HG02870 (cell line): ENCODE results near the gene SPDYE4.
A peak's percentile ranks its signal among the peaks of the same experiment; 100 is the strongest.
"Not testable (repeated sequence)": the region's sequence is repeated elsewhere in the genome, so short reads cannot be mapped to it uniquely, and the experiment has no call there.

Experiments used
- ATAC-seq: cut with Tn5 transposase; IDR thresholded peaks from one replicate; pipeline ENCODE4 v1.9.1; 2021; ENCODE audit warnings: mild to moderate bottlenecking, moderate library complexity; ENCODE audit not compliant: unreplicated experiment

The SPDYE4 gene, protein sequence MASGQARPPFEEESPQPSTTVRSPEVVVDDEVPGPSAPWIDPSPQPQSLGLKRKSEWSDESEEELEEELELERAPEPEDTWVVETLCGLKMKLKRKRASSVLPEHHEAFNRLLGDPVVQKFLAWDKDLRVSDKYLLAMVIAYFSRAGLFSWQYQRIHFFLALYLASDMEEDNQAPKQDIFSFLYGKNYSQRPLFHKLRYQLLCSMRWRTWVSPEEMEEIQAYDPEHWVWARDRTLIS

DNA sequence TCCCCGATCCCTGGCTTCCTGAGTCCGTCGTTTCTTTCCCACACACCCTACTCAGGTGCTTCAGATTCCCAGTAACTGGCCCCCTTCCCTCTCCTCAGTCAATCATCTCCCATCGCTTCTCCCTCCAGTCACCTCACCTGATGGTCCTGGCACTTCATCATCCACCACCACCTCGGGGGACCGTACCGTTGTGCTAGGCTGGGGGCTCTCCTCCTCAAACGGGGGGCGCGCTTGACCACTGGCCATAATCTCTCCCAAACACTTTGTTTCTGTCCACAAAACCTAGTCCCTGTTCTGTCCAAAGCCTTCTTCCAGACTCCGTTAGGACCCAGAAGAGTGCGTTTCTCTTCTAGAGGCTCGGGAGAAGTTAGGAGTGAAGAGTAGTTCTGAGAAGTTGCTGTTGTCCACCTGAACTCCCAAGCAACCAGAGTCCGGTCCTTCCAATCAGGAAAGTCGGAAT lies at the start of gene SPDYE4:
TSS of gene SPDYE4 (minus strand) at position 410 of the 460 bp plus-strand sequence. CDS start at position 246, 164 bp downstream.
- no peak for ATAC-seq

DNA sequence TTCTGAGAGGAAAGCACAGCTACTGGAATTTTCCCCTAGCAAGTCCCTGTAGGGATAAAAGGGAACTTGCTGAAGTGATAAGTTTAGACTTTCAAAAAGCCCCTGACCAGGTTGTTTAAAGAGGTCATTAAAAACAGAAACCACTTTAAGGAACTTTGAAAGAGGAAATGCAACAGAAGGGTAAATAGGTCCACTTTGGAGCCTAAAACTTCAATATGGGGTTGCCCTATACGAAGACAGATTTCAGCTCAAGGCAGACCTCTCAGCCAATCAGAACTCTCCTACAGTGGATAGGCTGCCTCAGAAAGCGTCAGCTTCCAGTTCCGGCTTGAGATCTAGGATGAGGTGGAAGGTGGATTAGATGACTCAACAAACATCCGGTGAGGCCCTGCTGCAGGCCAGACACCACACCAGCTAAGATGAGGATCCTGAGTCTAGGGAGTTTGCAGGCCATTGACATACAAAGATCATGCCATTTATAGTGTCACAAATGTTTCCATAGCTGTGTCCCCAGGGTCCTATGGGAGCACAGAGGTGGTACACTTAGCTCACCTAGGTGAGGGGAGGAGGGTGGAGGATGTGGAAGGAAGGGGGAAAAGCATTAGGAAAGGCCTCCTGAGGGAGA lies 48.7 kb upstream of the SPDYE4 start:
- peak; percentile 89 for ATAC-seq

DNA sequence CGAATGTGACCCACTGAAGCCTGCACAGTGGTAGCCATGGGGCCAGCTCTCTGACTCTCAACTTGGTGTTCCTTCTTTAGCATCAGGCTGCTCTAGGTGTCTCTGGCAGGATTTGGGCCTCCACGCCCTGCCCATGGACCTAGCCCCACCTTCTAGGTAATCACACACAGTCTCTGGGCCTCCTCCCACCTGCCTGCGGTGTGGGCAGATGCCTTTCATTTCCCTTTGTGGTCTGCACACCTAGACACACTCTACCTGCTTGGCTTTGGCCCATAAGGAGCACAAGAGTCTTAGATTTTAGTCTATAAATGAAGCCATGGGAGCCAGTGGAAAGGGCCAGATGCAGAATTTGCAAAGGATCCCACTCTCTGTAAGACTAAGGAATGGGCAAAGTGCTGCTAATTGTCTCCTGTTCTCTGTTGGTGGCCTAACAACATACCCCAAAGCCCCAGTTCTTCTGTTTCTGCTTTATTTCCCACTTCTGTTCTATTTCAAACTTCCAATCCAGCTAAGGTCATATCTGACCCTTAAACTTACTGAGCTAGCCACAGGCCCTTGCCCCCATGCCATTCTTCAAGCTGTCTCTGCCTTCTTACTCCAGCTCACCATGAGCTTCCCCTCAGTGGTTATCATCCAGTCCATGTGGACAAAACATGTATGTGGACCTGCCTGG lies 48.0 kb upstream of the SPDYE4 start:
- ATAC-seq = no peak

DNA sequence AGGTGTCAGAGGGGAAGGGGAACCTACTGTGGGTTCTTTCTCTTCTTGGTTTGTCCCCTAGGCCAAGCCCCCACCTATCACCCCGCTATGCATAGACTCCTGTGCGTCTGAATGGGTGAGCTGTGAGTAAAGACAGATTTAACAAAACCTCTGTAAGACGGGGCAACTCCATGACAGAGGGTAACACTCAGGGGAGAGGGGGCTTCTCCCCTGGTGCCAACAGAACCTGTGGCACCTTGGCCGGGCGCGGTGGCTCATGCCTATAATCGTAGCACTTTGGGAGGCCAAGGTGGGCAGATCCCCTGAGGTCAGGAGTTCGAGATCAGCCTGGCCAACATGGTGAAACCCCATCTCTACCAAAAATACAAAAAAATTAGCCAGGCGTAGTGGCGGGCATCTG lies 47.0 kb upstream of the SPDYE4 start:
- ATAC-seq = not testable (repeated sequence)

DNA sequence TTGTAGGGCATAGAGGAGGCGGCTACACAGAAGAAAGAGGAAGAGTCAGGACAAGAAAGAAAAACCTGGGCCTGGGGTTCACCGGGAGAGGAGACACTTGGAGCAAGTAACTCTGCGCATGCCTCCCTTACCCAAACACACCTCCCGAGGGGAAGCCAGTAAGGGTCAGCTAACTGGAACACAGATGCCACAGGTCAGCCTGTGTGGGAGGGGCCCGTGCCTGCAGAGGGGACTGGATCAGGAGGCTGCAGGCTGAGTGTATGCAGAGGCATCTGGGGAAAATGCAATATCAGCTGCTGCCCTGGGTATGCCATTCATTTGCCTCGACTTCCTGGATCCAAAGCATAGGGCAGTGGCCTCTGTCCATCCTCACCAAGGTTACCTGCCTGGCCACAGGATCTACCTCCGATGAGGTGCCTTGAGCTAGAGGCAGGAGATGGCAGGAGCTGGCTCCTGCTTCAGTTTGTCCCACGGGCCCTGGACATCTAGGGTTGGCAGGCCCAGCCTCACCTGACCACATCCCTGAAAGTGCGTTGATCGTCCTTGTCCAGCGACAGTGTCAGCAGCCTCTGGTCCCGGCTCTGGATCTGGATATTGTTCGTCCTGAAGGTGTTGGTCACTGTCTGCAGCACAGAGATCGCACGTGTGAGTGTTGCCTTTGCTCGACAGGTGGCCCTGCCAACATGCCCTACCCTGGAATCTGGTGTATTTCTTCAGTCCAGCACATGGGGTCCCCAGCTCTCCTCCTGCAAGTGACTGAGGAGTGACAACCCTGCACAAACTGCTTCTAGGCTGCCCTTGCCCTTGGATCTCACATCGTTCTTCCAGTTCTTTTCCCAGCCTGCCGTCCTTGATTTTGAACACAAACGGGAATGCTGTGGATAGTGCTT lies 45.4 kb upstream of the SPDYE4 start:
- ATAC-seq = no peak

DNA sequence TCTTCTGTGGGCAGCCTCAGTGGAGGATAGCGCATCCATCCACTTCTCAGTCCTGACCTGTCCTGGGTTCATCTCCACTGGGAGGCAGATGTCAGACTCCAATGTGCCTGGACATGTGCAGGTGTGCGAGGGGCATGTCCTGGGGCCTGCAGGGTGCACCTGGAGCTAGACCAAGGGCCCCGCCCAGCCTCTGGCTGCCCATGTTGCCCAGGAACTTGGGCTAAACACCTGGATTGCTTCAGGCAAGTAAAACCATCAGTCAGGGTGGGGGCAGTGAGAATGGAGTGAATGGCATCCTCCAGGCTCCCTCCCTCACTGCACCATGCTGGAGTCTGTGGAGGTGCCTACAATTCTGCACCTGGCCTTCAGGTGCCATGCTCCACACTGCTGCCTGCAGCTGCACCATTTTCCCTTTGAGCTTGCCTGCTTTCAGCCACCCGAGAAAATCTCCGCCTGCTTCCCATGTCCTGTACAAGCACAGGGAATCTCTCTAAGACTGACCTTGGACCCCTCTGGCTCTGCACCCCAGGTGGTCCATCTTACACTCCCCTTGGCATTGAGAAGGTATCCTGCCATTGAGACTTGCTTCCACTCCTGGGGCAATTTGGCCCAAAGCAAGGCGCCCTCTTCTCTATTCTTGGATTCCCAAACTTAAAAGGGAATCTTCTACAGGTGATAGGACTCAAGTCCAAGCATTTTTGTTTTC lies 42.9 kb upstream of the SPDYE4 start:
- ATAC-seq = no peak

DNA sequence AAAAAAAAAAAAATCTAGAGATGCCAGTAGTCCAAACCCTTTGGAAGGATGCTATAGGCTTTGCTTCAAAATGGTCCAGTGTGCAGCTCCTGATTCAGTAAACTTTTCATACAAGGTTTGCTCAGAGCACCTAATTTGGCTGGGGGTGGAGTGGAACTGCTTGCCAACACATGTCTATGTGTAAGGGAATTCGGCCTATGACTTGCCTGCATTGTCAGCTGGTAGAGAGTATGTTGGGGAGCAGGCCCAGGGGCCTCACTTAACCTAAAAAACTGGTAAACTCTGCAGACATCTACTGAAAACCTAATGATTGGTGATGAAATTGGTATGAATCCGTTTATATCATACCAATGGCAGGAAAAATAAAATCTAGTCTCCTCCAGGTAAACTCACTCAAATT lies 42.3 kb upstream of the SPDYE4 start:
- ATAC-seq = no peak

DNA sequence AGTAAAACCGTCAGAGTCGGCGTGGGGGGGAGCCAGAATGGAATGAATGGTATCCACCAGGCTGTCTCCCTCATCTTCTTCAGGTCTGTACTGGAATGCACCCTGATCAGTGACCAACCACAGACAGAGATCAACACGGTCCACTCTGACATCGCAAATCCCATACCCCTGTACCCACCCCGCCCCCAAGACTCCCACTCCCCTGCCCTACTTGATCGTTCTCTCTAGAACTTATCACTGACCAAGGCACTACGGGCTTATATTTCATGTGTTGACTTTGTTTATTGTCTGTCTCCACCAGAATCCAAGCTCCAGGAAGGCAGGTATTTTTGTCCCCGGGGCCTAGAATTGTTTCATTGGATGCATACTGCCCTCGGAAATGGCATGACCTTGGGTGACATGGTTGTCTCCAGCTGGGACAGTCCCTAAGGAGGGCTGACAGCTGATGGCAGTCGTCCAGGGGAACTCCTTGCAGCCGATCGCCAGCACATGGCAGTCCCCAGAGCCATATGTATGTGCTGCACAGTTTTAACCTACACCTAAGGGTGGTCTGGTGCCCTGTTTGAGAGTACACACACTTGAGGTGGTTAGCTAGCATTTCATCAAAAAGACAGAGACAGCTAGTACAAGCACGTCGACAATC lies 41.3 kb upstream of the SPDYE4 start:
- ATAC-seq = no peak

DNA sequence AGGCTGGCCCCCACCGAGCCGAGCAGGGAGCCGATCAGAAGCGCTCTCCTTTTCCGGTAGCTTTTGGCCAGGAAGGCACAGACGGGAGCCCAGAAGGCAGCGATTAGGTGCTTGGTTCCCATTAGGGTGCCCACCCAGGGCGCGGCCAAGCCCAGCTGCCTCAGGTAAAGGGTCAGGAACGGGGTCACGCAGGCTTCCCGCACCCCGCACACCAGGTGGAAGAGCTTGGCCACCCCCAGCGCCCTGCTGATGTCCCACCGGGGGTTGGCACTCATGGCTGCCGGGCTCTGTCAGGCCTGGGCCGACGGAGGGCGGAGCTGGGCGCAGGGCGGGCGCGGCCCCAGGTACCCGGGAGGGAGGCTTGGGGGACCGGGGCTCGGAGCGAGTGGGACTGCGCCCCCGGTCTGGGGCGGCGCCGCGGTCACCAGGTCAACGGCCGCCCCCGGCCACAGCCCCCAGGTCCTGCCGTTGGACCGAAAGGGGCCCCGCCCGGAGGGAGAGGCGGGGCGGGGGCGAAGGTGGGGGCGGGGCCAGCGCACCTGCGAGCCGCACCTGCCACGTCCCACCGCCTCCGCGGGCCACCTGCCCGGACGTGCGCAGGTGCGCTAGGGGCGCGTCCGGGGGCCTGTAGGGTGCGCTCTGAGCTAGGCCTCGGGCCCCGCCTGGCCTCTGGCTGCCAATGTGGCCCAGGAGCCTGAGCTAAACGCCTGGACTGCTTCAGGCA lies 40.7 kb upstream of the SPDYE4 start, which contains the start of gene MFSD6L:
TSS of gene MFSD6L (minus strand) at position 520 of the 724 bp plus-strand sequence. CDS start at position 275, 245 bp downstream.
- ATAC-seq = no peak

DNA sequence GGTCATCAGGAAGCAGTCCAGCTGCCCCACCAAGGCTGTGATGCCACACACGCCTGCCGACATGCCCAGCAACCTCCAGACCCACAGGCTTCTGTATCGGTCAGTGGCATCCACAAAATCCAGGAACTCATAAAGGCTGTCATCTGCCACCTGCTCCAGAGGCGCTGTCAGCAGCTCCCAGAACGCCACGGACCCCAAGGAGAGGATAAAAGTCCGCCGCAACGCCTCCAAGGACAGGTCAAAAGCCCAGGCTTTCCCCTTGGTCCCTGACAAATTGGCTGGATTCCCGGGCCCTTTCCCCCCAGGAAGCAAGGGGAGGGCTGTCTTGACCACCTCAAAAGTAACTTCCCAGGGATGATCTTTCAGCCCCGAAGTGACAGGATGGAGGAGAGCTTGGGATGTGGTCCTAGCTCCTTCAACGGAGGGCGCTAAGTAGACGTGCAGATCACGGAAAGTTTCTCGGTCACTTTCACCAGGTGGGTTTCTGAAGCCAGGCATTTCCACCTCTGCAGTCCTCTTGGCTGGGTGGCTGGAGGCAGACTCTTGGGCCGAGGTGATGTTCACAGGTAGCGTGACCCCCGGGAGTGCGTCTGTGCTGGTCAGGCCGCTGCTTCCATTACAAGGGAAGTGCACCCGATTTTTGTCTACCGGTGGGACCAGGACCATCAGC lies 40.0 kb upstream of the SPDYE4 start:
- ATAC-seq = no peak

DNA sequence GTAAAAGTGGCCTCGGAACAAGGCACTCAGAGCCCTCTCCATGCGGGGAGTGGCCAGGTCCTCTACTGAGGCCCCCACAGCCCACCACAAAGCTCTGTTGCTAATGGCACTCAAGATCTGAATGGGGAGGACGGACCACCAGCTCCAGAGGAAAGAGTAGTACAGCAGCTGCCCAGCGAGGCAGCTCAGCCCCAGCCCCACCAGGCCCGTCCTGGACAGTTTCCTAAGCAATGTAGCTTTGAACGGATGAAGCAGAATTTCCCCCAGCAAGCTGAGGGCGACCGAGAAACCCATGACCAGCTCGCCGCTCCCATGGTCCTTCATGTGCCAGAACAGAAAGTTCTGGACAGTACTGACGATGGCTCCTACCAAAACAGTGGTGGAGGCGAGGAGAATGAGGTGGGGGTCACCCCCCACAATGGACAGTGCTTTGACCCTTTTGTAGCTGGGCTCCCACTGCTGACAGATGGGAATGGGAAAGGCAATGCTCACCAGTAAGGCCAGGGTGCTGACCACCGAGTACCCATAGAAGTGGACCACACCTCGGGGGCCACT lies 39.4 kb upstream of the SPDYE4 start:
- no peak for ATAC-seq

DNA sequence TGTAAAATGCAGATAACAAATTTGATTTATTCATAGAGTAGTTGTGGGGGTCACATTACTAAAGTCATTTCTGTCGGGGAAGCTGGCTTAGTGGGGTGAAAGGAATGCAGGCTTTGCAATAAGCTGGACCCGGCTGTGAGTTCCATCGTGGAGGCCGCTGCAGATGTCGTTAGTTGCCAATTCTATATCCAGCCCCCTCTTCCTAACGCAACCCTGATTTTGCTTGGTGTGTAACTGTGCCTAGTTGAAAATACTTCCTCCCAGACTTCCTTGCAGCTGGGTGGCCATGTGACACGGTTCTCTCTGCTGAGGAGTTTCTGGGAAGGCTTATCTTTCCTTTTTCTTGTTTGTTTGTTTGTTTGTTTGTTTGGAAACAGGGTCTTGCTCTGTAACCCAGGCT lies 36.3 kb upstream of the SPDYE4 start:
- ATAC-seq = no peak

DNA sequence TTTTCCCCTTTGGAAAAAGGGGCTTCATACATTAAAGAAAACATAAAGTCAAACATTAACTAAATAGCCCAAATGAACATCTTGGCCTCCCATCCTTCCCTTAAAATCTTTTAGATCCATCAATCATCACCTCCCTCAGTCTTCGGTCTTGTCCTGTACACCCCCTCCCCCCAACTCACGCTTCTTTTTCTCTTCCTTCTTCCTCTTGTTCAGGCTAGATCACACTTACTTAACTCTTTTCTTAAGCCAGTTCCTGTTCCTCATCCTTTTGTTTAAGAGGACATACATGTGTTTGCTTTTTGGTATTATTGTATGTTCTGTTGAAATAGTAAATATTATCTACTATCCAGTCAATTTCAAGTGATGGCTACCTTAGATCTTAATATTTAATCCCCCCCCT lies 35.3 kb upstream of the SPDYE4 start:
- ATAC-seq = no peak

DNA sequence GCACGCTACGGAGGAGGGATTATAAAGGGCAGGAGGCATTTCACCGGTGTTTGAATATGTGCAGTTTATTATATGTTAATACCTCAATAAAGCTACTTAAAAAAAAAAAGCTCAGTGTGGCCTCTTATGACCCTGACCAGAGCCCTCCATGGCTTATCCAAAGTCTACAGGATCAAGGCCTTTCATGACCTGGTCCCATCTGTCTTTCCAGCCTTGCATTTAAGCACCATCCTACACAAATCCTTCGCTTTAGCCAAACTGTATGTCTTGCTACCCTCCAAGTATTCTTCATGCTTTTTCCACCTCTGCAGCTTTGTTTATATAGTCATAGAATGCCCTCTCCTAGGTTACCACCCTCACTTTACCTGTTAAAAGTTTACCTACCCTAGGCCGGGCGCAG lies 34.3 kb upstream of the SPDYE4 start:
- ATAC-seq = no peak

DNA sequence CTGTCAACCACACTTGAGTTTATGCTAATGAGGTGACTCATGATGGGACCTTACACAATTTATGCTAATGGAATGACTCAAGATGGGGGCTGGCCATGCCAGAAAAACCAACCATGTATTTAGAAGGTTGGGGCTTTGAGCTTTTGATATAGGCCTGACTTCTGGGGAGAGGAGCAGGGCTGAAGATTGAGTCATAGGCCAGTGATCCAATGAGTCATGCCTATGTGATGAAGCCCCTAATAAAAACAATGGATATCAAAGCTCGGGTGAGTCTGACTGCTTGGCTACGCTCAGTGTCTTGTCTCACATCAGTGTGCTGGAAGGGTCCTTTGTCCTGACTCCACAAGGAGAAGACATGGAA lies 33.5 kb upstream of the SPDYE4 start:
- ATAC-seq = no peak

DNA sequence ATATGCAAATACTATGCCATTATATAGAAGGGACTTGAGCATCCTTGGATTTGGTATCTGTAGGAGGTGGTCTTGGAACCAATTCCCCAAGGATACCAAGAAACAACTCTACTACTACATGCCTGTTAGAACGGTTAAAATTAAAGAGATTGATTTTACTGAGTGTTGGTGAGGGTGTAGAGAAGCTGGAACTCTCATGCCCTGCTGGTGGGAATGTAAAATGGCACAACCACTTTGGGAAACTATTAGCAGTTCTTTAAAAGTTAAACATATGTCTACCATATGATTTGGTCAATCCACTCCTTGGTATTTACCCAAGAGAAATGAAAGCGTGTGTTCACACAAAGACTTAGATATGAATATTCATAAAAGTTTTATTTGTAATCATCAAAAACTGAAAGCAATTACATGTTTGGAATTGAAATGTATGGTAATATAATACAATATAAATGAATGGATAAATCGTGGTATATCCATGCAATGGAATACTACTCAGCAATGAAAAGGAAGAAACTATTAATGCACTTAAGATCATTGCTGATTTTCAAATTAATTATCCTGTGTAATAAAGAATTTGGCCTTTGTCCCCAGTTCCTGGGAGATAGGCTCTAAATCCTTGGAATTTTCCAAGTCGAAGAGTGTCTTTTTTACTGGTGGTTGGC lies 33.0 kb upstream of the SPDYE4 start:
- ATAC-seq = no peak

DNA sequence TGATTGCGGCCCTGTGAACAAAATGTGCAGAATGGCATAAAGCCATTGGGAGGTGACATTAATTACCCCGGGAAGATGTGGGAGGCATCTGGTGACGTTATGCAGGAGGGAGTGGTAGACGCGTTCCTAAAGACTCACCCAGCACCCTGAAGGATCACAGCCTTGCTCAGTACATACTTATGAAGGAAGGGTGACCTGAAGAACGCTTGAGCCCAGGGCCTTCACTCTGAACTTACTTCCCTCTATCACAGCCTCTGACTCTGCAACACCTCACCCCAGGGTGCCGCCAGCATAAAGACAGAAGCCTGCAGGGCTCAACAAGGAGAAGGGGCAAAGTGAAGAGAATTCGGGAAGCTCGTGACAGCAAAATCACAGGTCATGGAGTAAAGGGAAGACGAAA lies 31.4 kb upstream of the SPDYE4 start:
- ATAC-seq = no peak

DNA sequence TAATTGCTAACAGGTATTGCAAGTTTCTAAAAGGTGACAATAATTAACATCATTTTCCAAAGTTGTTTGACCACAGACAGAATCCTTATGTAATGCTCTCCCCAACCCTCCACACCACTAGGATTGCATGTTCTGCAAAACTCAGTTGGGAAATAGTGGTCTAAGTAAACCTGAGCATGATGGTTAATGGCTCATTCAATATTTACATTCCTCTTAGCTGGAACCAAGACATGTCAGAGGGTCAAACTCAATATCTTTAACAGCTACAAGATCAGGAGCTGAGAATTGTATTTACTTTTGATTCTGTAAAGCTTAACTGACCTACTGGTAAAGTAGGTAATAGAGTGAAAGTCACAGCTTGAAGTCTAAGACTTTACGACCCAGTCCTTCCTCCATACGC lies 30.7 kb upstream of the SPDYE4 start:
- ATAC-seq = no peak
